Stimulated activated naive CD8-positive, alpha-beta T cell treated with anti-CD3 and anti-CD28 coated beads, Interleukin-15, Interleukin-2, amounts not matched to agents 100 ng/mL and 50 ng/mL, for 24 hours (primary cell): Measurements from ENCODE around the gene CCT8L2.
"Not testable (repeated sequence)": the region's sequence is repeated elsewhere in the genome, so short reads cannot be mapped to it uniquely, and the experiment has no call there.

Experiments
- H3K27ac Mint-ChIP-seq: one replicate; pipeline ENCODE4 v1.8.0; 2021; ENCODE audit warnings: mild to moderate bottlenecking, mixed read lengths
- H3K27me3 Mint-ChIP-seq: one replicate; pipeline ENCODE4 v1.8.0; 2021; ENCODE audit warnings: mixed read lengths
- H3K36me3 Mint-ChIP-seq: one replicate; pipeline ENCODE4 v1.8.0; 2021; ENCODE audit warnings: low read depth, mixed read lengths
- H3K4me1 Mint-ChIP-seq: one replicate; pipeline ENCODE4 v1.8.0; 2021; ENCODE audit warnings: low read depth, mixed read lengths
- H3K4me3 Mint-ChIP-seq: one replicate; pipeline ENCODE4 v1.8.0; 2021; ENCODE audit warnings: mild to moderate bottlenecking, mixed read lengths
- H3K9me3 Mint-ChIP-seq: one replicate; pipeline ENCODE4 v1.8.0; 2021; ENCODE audit warnings: mixed read lengths

The CCT8L2 gene

DNA sequence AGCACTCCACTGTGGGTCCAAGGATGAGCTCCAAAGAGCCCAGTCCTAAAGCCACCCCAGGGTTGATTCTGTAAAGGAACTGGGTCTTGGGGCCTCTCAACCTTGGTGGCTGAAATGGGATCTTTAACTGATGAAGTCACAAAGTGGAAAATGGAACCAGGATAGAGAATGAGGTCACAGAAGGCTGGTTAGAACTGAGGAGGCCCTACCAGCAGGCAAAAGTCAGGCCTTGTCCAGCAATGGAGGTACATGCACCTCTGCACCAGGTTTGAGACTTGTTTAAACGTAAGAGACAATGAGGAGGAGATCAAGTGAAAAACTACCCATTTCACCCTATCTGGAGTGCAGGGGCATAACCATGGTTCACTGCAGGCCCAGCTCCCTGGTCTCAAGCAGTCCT lies at the start of gene CCT8L2:
TSS of gene CCT8L2 (minus strand) at position 101 of the 400 bp plus-strand sequence. CDS start 260 bp downstream, outside the sequence.
- H3K27ac Mint-ChIP-seq, H3K4me3 Mint-ChIP-seq, H3K36me3 Mint-ChIP-seq, H3K9me3 Mint-ChIP-seq, H3K4me1 Mint-ChIP-seq, H3K27me3 Mint-ChIP-seq: not testable (repeated sequence)

DNA sequence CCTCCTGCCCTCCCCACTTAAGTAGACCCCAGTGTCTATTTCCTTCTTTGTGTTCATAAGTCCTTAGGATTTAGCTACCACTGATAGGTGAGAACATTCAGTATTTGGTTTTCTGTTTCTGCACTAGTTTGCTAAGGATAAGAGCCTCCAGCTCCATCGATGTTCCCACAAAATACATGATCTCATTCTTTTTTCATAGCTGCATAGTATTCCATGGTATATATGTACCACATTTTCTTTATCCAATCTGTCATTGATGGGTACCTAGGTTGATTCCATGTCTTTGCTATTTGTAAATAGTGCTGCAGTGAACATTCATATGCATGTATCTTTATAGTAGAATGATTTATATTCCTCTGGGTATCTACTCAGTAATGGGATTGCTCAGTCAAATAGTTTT lies 42.8 kb upstream of the CCT8L2 start:
- H3K27me3 Mint-ChIP-seq, H3K36me3 Mint-ChIP-seq, H3K9me3 Mint-ChIP-seq, H3K4me1 Mint-ChIP-seq, H3K4me3 Mint-ChIP-seq, H3K27ac Mint-ChIP-seq: not testable (repeated sequence)

- not testable (repeated sequence) for H3K4me1 Mint-ChIP-seq, H3K27me3 Mint-ChIP-seq, H3K36me3 Mint-ChIP-seq, H3K27ac Mint-ChIP-seq, H3K9me3 Mint-ChIP-seq, H3K4me3 Mint-ChIP-seq
These were observed 41.5 kb upstream of the CCT8L2 start for GRCh38 chr22:16634092-16634491.

GRCh38 chr22:16628476-16628875 lies 35.9 kb upstream of the CCT8L2 start:
- H3K9me3 Mint-ChIP-seq, H3K36me3 Mint-ChIP-seq, H3K27ac Mint-ChIP-seq, H3K4me1 Mint-ChIP-seq, H3K4me3 Mint-ChIP-seq, H3K27me3 Mint-ChIP-seq: not testable (repeated sequence)

GRCh38 chr22:16625018-16625417 lies 32.4 kb upstream of the CCT8L2 start:
- not testable (repeated sequence) for H3K9me3 Mint-ChIP-seq

DNA sequence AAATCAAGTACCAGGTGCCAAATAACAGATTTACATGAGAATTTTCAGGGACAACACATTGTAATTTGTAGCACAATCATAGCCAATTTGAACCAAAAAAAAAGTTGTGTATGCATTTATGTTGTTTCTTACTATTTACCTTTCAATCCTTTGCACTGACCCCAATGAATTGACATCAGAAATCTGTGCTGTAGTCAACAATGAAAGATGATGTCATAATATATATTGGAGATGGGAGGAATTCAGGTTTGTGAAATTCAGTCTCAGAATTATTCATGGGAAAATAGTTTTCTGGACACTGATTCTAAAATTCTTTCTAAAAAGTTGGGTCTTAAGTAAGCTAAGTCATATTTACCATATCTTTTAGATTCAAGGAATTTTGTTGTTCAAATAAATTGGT lies 31.0 kb upstream of the CCT8L2 start:
- not testable (repeated sequence) for H3K36me3 Mint-ChIP-seq, H3K27me3 Mint-ChIP-seq, H3K4me1 Mint-ChIP-seq, H3K27ac Mint-ChIP-seq, H3K4me3 Mint-ChIP-seq, H3K9me3 Mint-ChIP-seq

More at GRCh38 chr22:16625018-16625417, 32.4 kb upstream of the CCT8L2 start:
- not testable (repeated sequence) for H3K4me3 Mint-ChIP-seq, H3K27ac Mint-ChIP-seq, H3K27me3 Mint-ChIP-seq, H3K36me3 Mint-ChIP-seq, H3K4me1 Mint-ChIP-seq

DNA sequence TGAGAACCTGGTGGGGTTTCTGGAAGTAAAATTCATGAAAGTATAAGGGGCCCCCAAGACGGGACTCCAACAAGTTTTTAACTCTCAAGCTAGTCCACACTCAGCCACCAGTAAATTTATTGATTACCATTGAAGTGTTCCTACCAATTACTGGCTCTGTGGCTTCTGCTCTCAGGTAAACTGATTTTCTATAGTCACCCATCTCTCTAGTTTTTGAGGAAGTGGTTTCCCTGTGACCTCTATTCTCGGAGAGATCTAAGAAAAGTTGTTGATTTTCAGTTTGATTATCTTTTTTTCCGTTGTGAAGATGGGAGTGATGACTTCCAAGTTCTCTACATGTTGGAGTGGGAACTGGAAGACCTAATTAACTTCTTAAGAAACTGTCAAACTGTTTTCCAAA lies 24.9 kb upstream of the CCT8L2 start:
- H3K4me3 Mint-ChIP-seq, H3K27ac Mint-ChIP-seq, H3K9me3 Mint-ChIP-seq, H3K36me3 Mint-ChIP-seq, H3K27me3 Mint-ChIP-seq, H3K4me1 Mint-ChIP-seq: not testable (repeated sequence)

- H3K4me3 Mint-ChIP-seq, H3K27ac Mint-ChIP-seq, H3K4me1 Mint-ChIP-seq, H3K9me3 Mint-ChIP-seq, H3K36me3 Mint-ChIP-seq: not testable (repeated sequence)
- peaks cover 16% of the 10 kb centered on the region for H3K27me3 Mint-ChIP-seq
These were observed 23.9 kb upstream of the CCT8L2 start for GRCh38 chr22:16616390-16616938.

DNA sequence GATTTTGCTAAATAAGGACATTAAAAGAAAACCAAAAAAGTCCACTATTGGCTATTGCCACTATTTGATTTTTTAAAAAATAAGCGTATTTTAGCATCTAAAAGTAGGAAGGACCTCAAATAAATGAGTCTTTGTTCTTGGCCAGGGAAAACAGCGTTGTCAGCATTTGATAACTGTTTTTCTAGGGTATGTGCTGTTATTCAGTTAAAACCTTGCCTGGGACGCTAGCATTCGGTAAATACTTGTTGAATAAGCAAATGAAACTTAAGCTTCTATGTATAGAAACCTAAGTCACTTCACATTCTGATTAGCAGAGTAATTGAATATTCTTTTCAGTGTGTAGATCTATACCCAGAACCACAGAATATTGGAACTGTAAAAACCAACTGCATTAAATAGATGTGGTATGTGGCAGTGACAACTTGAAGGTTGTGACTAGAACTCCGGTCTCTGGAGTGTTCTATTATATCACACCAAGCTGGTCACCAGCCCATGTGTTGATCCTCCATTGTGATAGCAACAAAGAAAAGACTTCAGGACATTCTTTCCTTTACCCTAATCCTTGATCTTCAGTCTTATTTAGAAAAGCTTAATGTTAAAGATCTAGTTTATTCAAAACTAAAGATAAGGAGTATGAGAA lies 23.1 kb upstream of the CCT8L2 start:
- H3K9me3 Mint-ChIP-seq, H3K4me3 Mint-ChIP-seq, H3K4me1 Mint-ChIP-seq, H3K27ac Mint-ChIP-seq, H3K36me3 Mint-ChIP-seq: not testable (repeated sequence)
- H3K27me3 Mint-ChIP-seq, result peaks cover 24% of the 10 kb centered on the region

GRCh38 chr22:16609548-16610261 lies 17.1 kb upstream of the CCT8L2 start:
- Mint-ChIP-seq H3K4me1 (peaks cover 3% of the 10 kb centered on the region), H3K36me3 (no peaks in the 10 kb centered on the region), H3K9me3 (no peaks in the 10 kb centered on the region), H3K4me3 (no peak overlapping the region), H3K27ac (no peak overlapping the region), H3K27me3 (peaks cover 44% of the 10 kb centered on the region)

- Mint-ChIP-seq H3K9me3 (no peaks in the 10 kb centered on the region), H3K4me1 (peaks cover 3% of the 10 kb centered on the region), H3K27me3 (peaks cover 50% of the 10 kb centered on the region), H3K36me3 (no peaks in the 10 kb centered on the region), H3K4me3 (no peak overlapping the region), H3K27ac (no peak overlapping the region)
These were observed 16.3 kb upstream of the CCT8L2 start for GRCh38 chr22:16608931-16609330.

DNA sequence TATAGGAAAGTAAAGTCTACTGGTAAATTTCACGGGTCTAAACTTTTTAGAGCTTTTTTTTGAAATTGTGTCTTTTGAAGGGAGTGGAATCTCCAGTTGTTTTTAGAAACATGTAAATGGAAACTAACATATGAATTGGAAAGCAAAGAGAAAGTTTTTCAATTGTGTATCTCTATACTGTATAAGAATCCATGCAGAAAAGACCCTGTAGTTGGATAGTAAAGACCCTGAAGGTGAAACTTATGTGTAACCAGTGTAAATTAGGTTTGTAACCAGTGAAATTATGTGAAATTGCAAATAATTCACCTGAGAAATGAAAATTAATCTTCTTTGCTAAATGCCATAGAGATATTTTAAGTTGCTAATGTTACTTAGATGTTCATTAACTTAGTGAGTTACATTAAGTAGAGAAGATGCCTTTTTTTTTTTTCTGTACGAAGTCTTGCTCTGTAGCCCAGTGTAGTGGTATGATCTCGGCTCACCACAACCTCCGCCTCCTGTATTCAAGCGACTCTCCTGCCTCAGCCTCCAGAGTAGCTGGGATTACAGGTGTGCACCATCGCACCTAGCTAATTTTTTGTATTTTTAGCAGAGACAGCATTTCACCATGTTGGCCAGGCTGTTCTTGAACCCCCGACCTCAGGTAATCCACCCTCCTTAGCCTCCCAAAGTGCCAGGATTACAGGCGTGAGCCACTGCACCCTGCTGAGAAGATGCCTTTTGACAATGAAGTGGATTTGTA lies 11.8 kb upstream of the CCT8L2 start:
- not testable (repeated sequence) for H3K4me3 Mint-ChIP-seq

DNA sequence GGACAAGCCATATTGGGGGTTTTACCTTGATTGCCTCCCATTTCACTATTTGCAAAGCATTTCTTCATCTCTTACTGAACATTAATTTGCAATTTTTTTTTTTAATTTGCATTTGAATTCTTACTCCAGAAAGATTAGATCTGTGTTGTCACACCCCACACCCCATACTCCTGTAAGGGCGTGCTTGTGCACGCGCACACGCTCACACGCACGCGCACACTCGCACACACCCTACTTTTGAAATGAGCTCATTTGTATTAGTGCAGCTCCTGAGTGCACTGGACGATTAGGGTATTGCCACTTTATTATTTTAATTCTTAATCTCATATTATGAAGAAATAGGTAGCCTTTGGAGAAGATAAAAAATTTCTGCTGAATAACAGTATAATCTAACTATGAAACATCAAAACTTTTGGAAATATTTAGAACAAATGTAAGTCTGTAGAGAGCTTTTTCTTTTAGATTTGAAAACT lies 11.2 kb upstream of the CCT8L2 start:
- H3K9me3 Mint-ChIP-seq, H3K36me3 Mint-ChIP-seq, H3K27ac Mint-ChIP-seq, H3K4me3 Mint-ChIP-seq: not testable (repeated sequence)
- Mint-ChIP-seq H3K4me1 (peaks cover 14% of the 10 kb centered on the region), H3K27me3 (peaks cover 52% of the 10 kb centered on the region)

More for the DNA sequence above, 11.8 kb upstream of the CCT8L2 start:
- H3K4me1 Mint-ChIP-seq, result peaks cover 14% of the 10 kb centered on the region
- not testable (repeated sequence) for H3K27ac Mint-ChIP-seq, H3K9me3 Mint-ChIP-seq, H3K36me3 Mint-ChIP-seq
- H3K27me3 Mint-ChIP-seq, result peaks cover 49% of the 10 kb centered on the region

DNA sequence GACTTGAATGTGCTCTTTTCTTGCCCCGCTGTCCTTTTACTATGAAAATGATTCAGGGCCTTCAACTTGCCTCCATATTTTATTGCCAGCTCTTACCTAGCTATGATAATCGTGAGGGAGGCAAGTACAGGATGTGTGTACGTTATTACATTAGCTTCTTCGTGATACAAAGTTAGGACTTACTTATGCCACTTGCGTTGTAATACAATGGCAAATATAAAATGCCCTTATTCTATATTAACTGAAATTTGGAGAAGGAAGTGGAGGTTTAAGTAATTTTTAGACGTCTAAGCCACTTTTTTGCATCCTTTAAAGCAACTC lies 10.8 kb upstream of the CCT8L2 start:
- H3K9me3 Mint-ChIP-seq, result no peaks in the 10 kb centered on the region
- H3K4me1 Mint-ChIP-seq, result peaks cover 14% of the 10 kb centered on the region
- peaks cover 53% of the 10 kb centered on the region for H3K27me3 Mint-ChIP-seq
- H3K27ac Mint-ChIP-seq, result no peak overlapping the region
- H3K36me3 Mint-ChIP-seq, result no peaks in the 10 kb centered on the region
- peak overlapping the region; percentile 77 for H3K4me3 Mint-ChIP-seq

- Mint-ChIP-seq H3K27me3 (peaks cover 48% of the 10 kb centered on the region), H3K4me3 (peak overlapping the region; percentile 77), H3K4me1 (peaks cover 14% of the 10 kb centered on the region)
- not testable (repeated sequence) for H3K27ac Mint-ChIP-seq, H3K9me3 Mint-ChIP-seq, H3K36me3 Mint-ChIP-seq
These were observed 10.3 kb upstream of the CCT8L2 start for GRCh38 chr22:16602728-16603447.
